ENCODE data around the gene SLC38A2.
"Not testable (repeated sequence)": the region's sequence is repeated elsewhere in the genome, so short reads cannot be mapped to it uniquely, and the experiment has no call there.

SLC38A2 gene

DNA sequence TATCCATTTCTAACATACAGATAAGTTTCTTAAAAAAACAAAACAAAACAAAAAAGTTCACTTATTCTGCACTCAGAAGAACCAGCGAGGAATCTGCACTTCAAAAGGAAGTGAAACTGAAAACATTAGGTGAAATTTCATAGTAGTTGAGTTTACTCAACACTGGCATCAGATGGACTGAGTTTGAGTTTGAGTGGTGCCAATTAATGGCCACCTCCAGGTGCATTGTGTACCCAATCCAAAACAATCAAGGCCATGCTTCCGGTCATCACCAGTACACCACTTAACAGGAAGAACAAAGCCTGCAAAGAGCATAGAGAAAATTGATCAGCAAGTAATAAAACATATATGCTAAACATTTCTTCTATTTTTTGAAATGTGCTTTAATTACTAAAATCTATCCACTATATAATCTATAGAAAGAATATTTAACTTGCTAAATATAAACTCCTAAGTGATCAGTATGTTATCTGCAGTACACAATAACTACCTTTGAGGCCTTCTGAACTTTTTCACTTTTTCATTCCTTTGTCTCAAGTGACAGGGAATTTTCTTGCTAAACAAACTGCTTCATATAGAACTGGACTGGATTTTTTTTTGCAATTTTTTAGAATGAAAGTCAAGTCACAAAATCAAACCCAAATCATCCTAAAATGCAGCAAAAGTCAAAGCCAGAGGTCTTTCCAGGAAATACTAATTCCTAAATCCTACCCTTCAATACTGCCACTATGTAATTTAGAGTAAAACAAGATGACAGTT lies 11.5 kb downstream of the SLC38A2 start:
- no peak for DNase-seq (ENCODE audit: low read depth)

DNA sequence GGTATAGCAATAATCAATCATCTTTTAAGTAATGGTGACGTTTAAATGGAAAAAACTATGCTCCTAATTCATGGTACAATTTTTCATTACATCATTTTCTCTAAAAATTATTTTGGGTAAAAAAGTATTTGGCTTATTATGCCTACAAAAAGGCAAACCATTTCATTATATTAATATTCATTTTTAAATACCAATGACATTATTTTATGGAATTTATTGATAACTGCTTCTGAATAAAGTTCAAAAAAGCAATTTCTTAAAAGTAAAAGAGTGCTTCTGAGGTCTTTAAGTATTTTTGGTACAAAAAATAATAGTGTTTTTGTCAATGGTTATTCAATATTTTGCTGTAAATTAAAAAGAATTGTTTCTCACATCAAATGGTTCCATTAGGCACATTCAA lies 12.2 kb downstream of the SLC38A2 start:
- DNase-seq (ENCODE audit: low read depth): no peak

DNA sequence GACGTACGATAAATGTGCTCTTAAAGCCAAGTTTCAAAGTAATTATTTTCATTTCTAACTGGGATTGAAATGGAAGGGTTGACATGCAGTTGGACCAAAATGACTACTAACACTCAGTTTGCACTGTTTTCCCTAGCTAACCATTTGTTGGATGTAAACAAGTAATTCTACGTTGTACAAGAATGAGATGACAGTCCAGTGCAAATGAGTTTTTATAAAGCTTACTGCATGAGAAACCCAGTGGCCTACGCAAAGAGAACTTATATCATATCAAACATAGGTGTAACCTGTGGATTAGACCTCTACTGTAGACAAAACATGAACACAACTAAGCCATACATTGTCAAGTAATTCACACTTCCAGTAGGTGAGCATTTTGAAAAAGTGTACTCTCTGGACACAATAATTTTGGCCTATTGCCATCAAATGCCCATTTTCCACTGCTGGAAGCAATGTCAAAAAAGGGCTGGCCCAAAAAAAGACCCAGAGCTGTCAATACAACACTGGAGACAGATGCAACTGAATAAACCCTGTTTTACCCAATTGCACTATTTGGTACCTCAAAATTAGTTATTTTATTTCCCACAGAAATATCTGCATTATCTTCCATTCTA lies 12.8 kb downstream of the SLC38A2 start:
- no peak for DNase-seq (ENCODE audit: low read depth)

DNA sequence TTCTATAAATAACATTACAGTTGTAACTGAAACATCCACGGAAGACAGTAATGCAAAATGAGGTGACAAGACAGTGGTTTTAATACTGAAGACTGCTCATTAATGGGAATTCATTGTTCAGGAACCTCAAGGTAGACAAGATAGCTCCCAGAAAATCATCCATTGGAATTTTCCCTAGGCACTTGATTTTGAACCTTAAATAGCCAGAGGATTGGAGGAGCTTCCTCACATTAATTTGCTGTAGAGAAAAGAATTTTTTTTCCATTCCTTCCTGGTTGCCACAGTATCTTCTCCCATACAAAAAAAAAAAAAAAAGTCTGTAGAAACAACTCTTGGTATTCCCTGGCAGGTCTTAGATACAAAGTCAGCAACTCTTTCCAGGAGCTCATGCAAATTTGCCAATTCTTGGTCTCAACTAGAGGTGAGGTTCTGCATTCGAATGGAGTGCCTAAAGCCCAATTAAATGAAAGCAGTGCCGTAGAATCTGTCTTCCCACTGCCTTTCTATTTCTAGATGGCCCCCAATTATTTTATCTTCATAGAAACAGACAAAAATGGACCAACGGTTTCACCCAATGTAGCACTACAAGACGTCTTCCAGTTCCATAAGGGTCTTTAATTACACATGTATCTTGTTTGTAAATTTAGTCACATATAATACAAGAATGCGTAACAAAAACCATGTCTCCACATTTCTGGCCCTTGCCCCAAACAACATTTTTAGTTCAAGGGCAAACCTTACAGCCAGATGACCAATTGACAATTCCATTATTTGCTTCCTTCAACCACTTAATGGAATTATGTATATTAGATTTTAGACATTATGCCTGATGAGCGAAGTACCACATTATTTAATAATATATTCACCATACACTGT lies 13.5 kb downstream of the SLC38A2 start:
- DNase-seq (ENCODE audit: low read depth): no peak

DNA sequence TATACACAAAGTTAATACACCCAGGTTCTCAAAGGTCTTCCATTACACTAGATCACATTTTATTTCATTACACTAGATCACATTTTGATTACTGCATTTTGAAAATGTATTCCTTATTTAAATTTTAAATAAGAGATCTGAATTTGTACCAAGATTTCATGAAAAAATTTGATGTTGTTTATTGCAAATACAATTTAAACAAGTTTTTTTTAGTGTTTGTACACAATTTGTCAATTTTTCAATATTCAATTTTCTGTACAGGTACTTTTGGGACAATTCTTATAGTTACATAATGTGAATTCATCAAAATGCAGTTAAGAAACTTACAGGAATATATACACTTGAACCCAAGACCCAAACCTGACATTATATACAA lies 14.3 kb downstream of the SLC38A2 start:
- no peak for DNase-seq (ENCODE audit: low read depth)

DNA sequence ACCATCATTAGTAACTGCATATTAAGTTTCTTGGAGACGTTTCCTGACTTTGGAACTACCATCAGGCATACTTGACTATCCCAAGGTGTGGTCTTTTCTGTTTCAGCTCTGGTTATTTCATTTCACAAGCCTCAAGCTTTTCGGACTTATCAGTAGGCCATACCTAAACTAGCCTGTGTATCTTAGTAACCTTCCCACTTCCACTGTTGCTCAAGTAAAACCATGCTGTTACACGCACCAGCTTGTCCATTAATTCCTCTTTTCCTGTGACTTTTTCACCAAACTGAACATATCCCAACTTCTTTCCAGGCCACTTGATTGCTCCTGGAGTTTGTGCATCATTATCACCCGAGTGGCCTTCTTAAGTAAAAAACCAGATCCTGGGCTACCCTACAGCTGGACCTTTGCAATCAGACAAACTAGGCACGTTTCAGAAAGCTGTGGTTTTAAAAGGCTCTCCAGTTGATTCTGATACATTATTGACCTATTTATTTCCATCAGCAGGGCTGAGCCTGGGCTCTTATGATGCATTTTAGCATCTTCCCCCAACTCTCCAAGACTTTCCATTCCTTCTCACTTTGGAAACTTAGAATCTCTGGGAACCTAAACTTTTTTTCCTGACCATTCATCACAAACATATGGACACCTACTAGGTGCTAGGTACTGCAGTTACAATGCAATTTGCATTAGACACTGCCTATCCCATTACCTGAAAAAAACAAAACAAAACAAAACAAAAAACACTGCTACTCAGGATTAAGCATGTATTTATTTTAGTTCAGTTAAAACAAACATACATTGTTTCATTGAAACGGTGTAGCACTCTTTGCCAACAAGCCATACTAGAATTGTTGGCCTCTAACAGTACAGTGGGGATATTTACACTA lies 14.9 kb downstream of the SLC38A2 start:
- DNase-seq (ENCODE audit: low read depth): no peak

DNA sequence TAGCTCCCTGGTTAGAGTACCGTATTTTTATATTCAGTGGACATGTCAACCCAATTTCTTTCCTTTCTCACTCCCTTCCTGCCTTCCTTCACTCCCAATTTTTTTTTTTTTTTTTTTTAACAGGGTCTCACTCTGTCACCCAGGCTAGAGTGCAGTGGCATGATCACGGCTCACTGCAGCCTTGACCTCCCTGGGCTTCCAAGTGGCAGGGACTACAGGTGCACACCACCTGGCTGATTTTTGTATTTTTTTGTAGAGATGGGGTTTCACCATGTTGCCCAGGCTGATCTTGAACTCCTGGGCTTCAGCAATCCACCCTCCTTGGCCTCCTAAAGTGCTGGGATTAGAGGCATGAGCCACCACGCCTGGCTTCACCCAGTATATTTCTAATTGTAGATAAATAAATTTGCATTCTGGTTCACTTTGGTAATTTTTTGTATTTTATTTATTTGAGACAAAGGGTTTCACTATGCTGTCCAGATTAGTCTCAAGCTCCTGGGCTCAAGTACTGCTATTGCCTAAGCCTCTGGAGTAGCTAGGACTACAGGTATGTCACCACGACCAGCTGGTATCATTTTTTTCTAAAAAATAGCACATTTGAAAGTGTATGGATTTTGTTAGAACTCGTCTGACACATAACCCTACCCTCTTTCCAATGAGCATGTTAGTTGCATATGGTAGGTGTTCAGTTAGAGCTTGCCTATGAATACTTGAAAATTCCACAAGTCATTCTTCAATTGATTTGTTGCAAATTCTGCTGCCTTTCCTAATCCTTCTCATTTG lies 15.7 kb downstream of the SLC38A2 start:
- no peak for DNase-seq (ENCODE audit: low read depth)

DNA sequence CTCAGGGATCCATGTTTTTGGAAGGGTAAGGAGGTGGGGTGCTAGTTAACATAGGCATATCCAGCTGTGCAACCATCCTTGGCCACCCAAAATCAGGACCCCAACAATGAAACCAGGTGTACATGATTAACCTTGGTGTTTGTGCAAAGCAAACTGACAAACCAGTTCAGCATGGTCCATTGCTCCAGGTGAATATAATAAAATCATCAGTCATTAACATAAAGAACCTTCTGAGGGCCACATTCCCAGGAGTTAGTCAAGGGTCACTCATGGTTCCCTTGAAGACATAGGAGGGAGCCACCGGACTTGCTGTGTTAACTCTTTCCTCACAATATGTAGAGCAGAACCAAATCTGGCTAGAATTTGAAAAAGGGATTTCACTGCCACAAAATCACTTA lies 17.8 kb downstream of the SLC38A2 start:
- no peak for DNase-seq (ENCODE audit: low read depth)

DNA sequence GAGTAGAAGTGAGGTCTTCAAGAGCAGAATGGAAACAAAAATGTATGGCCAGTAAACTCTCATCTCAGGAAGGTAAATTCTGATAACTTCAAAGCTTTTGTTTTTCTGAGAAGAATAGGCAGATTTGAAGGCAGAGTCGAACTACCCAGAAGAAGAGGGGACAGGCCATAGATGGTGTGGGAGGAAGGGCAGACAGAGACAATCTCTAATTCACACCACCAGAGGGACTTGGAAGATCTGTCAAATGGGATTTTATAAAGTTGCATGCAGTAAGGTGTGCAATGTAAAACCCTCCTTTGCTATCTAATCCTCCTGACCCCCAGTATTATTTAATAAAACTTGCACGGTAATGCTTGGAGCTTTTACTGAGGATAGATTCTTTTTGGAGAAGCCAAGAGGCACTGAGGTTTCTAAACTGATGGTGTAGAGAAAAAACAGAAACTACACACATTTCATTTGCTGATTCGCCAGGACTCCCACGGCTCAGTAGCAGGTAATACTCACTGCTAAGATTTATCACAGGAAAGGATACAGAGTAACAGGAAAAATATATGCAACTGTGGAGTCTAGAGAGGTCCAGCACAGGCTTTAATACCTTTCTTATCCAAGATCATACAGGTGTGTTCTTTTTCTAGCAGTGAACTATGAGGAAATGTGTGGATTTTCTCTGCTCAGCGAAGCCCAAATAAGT lies 18.3 kb downstream of the SLC38A2 start:
- DNase-seq (ENCODE audit: low read depth): no peak

DNA sequence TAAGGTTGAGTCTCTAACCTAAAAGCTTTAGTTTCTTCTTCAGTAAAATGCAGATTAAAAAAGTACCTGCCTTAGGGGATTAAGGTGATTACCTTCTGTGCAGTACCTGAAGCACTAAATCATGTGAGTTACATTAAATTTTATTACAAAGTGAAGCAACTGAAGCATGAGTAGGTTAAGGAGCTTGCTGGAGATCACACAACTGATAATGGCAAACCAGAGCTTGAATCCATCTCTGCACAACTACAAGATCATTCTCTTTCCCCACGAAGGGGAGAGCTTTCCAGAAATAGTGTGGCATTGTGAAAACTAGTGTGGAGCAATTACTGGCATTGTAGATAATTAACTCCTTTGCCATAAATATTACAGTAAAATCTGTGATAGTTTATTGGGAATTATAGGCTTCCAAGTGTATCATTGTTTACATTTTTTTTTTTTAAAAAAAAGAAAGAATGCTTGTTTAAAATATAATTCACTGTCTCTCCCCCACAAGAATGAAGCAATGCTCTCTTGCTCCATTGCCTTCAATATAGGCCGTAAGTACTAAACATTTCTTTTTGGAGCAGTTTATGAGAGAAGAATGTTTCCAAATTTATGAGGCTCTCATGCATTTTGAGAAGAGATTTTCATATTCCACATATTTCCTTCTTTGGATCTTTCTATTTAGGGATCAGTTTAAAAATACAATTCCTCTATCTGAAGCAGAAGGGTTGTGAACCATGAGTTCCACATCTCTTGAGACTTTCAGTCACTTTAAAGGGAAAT lies 20.5 kb downstream of the SLC38A2 start:
- DNase-seq (ENCODE audit: low read depth): no peak

DNA sequence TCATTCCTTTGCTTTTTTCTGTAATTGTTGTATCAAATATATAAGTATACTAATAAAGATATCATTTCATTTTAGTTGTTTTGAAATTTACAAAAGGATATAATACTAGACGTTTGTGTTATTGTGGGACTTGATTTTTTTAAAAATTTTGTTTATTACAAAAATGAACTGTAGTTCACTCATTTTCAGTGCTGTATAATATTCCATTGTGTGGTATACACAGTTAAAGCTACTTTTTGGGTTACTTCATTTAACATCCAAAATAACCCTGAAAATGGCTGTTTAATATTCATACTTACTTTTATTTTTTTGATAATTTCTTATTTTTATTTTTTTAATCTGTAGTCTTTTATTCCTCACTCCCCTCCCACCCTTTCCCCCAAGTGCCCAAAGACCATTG lies 21.4 kb downstream of the SLC38A2 start:
- no peak for DNase-seq (ENCODE audit: low read depth)

DNA sequence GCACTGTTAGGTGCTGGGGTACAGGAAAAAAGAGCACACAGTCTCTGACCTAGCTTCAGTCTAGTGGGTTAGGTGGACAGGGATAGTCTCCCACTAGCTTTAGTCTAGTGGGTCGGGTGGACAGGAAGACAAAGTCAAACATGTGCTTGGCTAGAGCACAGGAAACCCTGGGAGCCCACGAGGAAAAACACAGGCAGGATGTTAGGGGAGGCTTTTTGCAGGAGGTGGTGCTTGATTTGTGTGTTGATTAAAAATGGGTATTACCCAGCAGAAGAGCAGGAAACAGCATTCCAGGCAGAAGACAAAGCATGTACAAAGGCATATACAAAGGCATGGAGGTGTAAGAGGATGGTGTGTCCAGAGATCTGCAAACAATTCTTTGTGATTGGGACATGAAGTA lies 23.3 kb downstream of the SLC38A2 start:
- no peak for DNase-seq (ENCODE audit: low read depth)

DNA sequence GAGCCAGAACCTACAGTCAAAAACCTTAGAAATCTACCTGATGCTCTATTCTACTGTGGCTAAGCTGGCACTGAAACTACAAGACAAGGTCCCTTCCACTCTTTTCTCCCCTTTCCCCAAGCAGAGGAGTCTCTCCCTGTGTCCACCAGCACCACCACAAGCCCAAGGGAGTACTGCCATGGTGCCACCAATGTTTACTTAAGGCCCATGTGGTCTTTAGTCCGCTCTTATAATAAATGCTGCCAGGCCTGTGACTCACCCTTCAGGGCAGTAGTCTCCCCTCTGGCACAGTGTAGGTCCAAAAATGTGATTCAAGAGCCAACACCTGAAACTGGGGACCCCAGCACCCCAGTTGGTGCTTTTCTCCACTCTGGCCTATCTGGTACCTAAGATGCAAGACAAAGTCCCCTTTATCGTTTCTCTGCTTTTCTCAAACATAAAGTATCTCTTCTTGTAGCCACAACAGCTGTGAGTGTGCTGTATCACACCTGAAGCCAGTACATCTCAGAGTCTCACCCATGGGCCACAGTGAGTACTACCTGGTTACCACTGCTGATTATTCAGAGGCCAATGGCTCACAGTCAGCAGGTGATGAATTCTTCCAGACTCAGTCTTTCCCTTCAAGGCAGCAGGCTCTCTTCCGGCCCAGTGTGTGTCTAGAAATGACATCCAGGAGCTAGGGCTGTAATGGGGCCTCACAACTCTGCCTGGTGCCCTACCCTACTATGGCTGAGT lies 29.3 kb downstream of the SLC38A2 start:
- no peak for DNase-seq (ENCODE audit: low read depth)

DNA sequence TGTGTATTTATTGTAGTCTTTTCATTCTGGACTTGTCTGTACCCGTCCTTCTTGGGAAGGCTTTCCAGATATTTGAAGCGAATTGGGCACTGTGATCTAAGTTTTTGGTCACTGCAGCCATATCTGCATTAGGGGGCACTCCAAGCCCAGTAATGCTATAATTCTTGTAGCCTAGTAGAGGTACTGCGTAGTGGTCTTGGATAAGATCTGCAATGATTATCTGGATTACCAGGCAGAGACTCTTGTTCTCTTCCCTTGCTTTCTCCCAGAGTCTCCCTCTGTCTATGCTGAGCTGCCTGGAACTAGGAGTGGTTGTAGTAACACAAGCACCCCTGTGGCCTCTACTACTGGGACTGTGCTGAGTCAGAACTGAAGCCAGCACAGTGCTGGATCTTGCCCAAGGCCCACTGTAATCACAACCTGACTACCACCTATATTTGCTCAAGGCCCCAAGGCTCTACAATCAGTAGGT lies 30.0 kb downstream of the SLC38A2 start:
- DNase-seq (ENCODE audit: low read depth): peak; percentile 22

DNA sequence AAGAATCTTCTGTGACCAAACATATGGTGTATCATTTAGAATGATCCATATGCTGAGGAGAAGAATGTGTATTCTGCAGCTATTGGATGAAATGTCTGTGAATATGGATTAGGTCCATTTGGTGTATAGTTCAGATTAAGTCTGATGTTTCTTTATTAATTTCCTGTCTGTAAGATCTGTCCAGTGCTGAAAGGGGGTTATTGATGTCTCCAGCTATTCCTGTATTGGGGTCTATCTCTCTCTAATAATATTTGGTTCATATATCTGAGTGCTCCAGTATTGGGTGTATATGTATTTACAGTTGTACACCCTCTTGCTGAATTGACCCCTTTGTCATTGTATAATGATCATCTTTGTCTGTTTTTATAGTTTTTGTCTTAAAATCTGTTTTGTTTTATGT lies 33.5 kb downstream of the SLC38A2 start:
- no peak for DNase-seq (ENCODE audit: low read depth)

DNA sequence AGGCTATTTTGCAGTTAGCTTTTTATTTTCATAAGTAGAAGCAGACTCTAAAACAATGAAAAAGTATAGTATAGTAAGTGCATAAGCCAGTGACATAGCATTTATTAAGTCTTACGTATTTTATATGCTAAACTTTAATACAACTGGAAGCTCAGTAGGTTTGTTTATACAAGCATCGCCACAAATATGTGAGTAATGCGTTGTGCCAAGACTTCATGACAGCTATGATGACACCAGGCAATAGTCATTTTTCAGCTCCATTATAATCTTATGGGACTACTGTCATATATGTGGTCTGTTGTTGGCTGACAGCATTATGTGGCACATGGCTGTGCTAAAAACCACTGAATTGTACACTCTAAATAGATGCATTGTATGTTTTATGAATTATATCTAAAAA lies 40.3 kb downstream of the SLC38A2 start:
- no peak for DNase-seq (ENCODE audit: low read depth)

DNA sequence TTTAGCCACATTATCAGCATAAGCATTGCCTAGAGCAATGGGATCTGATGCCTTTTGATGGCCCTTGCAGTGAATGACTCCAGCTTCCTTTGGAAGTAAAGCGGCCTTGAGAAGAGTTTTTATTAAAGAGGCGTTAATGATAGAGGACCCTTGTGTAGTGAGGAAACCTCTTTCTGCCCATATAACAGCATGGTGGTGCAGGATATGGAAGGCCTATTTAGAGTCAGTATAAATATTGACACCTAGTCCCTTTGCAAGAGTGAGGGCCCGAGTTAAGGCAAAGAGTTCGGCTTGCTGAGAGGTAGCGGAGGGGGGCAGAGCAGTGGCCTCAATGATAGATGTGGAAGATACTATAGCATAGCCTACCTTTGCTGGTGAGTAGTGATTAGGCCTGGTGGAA lies 47.5 kb downstream of the SLC38A2 start:
- not testable (repeated sequence) for DNase-seq (ENCODE audit: low read depth)

DNA sequence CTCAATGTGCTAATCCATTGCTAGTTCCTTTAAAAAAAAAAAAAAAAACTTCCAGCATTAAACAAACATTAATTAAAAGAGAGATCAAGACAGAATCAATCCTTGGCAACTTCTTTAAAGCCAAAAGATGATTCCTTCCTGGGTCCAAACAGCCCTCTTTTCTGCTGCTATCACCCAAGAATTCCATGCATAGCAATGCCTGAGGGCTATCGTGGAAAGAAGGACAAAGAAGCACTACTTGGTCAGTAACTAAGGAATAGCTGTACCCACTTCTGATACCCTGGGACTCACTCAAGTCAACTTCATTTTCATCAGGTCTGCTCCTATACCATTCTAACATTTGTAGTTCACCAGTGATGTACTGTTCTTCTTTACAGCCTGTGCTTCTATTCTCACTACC lies 51.8 kb downstream of the SLC38A2 start:
- no peak for DNase-seq (ENCODE audit: low read depth)

DNA sequence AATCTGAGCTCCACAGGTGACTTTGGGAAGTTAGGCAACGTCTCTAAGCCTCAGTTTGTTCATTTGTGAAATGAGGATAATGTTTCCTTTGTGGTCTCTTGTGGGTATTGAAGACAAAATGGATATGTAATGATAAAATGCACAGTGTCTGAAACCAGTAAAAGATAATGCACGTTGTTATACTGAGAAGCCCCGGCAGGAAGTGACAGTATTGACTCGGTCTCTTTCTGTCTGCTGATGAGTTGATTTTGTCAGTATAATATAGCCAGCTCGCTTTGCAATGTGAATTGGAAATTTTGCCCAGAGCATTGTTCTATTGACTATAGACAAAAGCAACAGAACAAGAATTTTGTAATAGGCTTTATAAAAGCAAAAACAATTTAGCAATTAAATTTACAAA lies 54.5 kb downstream of the SLC38A2 start:
- DNase-seq (ENCODE audit: low read depth): no peak
